HG02870 (cell line): ENCODE measurements around the gene MPP3.
"Not testable (repeated sequence)": the region's sequence is repeated elsewhere in the genome, so short reads cannot be mapped to it uniquely, and the experiment has no call there.

Experiments
- ATAC-seq: cut with Tn5 transposase; IDR thresholded peaks from one replicate; pipeline ENCODE4 v1.9.1; 2021; ENCODE audit warnings: mild to moderate bottlenecking, moderate library complexity; ENCODE audit not compliant: unreplicated experiment

The MPP3 gene, protein sequence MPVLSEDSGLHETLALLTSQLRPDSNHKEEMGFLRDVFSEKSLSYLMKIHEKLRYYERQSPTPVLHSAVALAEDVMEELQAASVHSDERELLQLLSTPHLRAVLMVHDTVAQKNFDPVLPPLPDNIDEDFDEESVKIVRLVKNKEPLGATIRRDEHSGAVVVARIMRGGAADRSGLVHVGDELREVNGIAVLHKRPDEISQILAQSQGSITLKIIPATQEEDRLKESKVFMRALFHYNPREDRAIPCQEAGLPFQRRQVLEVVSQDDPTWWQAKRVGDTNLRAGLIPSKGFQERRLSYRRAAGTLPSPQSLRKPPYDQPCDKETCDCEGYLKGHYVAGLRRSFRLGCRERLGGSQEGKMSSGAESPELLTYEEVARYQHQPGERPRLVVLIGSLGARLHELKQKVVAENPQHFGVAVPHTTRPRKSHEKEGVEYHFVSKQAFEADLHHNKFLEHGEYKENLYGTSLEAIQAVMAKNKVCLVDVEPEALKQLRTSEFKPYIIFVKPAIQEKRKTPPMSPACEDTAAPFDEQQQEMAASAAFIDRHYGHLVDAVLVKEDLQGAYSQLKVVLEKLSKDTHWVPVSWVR

DNA sequence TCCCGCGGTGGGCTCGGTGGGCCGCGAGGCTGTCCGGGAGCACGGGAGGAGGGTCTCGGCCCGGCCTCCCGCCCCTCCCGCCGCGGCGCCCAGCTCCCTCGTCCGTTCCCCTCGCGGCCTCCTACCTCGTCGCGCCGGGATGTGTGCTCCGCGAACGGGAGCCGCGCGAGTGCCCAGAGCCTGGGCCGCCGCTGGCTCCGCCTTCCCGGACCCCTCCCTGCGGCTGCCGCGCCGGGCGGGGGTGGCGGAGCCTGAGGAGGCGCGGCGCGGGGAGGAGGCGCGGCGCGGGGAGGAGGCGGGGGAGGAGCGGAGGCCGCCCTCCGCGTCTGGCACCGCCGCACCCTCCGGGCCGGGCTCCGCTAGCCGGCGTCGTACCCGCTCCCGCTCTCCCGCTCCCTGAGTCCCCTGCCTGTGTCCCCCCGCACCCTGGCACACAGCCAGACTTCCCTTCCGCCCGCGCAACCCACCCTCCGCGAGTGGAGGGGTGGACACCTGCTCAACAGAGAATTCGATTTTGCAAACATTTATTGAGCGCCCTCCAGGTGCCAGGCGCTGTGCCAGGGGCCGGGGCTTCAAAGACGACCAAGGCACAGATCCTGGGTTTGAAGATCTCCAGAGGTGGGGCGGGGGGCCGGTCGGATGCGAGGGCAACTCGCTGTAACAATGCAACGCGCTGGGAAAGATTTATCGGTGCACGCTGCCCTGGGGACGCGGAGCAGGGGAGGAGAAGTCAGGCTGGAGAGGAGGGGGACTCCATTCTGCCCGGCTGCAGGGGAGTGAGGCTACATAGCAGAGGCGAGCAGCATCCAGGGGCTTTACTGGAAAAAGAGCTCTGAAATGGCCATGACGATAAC is at the start of gene MPP3:
TSS of gene MPP3 (minus strand) at position 171 of the 854 bp plus-strand sequence. CDS start 1,240 bp downstream, outside the sequence.
- ATAC-seq: no peak

DNA sequence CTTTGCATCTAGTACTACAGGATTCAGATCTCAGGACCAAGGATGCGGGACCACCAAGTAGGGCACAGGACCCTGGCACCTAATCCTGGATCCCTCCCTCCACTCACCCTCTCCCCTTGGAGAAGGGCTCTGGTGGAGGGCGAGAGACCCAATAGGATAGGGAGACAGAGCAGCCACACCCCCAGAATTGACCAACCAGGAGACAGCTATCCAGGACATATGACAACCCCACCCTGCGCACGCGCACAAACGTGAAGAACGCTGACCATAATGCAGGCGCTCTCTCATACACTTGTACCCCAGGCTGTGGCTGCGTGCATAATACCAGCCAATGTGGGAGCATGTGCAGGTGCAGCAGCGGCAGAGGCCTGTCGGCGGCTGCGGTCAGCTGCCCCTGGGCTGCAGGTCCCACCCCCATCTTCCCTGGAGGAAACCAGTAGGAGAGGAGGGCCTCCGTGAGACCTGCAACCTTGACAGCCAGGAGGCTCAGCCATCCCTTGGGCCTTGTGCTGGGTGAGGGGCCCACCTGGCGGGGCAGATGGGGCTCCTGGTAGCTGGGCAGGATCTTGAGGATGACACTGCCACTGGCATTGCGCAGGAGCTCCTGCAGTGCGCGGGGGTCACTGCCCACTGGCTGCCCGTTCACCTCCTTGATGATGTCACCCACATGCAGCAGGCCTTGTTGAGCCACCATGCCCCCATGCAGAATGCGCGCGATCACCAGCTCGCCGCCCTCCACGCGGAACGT is 49.0 kb upstream of the MPP3 start:
- ATAC-seq: no peak

DNA sequence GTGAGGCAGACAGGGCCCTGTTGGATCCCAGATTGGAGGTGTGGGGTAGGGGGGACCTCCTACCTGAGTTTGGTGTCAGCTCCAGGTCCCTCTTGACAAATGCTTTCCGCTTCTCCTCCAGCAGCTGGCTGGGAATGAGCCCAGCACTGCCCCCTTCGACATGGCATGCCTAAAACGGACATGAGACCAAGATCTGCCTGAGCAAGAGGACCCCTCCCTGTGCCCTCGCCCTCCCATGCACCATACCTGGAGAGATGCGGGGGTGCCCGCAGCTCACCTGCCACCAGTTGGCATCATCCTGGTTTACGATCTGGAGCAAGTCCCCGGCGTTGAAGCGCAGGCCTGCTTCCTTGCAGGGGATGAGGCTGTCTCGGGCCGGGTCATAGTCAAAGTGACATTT is 48.2 kb upstream of the MPP3 start:
- no peak for ATAC-seq

DNA sequence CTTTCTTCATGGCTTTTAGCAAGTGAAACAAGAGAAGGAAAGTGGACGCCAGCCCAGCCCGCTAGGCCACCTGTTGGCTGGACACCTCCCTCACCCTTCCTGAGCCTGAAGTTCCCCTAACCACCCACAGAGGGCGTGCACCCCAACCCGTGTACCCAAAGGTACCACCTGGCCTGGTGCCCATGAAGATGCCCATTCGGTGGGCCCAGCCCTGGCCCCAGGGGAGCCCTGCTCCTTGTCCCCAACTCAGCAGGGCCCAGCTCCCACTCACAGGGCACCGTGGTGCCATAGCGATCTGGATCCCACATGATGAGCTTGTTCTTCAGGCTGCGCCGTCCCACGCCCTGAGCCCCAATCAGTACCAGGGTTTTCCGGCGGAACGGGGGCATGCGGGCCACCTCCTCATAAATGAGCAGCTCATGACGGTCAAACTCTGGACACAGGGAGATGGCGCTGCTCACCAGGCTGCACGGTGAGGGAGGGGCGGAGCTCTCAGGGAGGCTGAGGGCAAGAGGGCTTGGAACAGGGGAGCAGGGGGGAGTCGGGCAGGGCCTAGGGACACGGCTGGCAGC is 47.6 kb upstream of the MPP3 start:
- no peak for ATAC-seq

DNA sequence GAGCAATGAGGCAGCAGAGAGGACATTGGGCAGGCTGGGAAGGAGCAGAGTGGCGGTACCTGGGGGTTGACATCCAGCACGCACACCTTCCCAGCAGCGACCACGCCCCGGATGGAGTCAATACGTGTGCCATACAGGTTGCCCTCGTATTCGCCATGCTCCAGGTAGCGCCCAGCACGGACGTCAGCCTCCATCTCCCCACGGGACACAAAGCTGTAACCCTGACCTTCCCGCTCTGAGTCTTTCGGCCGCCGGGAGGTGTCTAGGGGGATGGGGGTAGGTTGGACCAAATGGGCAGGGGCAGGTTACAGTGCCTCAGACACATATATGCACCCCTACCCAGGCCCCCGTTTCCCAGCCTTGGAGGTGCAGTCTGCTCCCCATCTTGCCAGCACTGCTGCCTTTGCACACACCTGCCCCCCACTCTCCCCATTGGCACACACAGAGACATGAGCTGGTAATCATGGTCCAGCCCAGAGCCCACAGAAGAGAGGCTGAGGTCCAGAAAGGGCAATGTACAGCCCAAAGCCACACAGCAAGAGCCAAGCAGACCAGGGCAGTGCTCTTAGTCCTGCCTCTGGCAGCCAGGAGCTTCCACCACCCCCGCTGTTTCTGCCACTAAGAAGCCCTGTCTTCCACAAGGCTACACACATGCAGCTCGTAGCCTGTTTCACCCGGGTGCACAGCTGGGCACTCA is 46.9 kb upstream of the MPP3 start:
- ATAC-seq: no peak

DNA sequence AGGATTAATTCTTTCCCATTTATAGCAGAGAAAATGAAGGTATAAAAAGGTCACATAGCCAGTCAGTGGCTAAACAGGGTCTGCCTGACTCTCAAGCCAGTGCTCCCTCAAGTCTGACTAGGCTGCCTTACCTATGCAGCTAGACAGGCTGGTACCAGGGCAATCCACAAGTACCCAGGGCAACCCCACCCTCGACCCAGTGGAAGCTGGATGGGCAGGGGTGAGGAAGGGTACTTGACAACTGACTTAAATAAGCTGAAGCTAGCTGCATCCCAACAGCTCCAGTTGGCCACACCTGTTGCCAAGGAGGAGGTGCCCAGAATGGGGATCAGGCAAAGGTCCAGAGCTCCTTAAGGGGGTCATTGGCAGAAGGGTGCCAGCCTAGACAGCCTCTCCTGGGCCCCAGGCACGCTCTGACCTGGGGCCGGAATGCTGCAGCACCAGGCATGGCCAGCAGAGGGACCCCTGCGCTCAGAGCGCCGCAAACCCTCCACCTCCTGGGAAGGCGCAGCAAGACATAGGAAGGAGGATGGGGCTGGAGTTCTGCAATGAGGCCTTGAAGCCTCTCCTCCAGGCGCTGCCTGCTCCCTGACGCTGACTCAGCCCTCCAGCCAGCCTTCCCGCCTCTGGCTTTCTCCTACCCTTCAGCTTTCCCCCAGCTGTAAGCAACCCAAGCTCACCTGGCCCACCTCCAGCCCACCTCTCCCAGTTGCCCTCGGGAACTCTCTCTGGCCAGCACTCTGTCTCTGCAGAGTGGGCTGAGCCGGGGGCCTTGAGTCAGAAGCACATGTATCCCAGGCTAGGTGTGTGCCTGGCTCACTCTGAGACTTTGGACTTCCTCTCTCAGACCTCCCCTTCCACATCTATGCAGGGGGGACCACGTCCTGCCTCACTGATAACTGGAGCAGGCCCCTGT is 45.6 kb upstream of the MPP3 start:
- ATAC-seq: no peak

DNA sequence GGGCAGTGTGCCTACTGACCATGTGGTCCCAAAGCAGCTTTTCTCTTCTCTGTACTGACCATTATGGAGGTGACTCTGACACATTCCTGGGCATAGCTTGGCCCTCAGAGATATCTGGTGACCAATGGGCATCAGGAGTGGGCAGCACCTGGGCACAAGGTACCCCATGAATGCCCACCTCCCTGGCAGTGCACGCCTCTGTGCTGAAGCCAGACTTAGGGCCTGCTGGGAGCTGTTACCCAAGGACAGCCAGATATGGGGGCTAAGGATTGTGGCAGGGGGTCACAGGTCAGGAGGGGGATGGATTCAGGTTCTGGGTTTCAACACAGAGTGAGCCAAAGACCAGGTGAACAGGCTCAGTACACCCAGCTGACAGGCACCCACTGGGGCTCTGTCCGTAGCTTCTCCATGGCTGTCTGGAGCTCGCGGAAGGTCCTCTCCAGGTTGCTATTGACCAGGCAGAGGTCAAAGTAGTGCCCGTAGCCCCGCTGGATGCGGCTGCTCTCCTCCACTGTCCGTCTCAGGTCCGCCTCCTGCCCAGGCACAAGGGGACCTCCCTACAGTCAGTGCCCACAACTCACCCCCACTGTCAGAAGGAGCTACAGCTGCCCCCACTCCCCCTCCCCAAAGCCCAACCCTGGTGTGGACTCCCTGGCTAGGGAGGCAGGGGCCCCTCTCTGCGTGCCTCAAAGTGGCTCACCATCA is 44.7 kb upstream of the MPP3 start:
- ATAC-seq: no peak

DNA sequence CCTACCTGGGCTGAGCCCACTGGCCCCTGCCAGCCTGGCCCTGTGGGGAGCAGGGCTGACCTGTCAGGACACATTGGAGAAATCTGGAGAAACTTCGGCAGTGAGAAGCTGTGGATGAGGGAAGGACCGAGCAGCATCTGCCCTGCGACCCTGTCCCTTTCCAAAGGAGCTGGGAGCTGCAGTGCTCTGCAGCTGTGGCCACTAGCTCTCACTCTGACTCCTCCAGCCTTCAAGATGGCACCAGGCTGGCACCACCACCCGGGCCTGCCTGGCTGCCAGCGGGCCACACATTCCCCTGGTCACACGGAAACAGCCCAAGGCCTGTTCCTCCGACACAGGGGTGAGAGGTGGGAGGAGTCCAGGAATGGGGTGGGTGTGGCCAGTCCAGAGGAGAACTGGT is 44.1 kb upstream of the MPP3 start:
- no peak for ATAC-seq

DNA sequence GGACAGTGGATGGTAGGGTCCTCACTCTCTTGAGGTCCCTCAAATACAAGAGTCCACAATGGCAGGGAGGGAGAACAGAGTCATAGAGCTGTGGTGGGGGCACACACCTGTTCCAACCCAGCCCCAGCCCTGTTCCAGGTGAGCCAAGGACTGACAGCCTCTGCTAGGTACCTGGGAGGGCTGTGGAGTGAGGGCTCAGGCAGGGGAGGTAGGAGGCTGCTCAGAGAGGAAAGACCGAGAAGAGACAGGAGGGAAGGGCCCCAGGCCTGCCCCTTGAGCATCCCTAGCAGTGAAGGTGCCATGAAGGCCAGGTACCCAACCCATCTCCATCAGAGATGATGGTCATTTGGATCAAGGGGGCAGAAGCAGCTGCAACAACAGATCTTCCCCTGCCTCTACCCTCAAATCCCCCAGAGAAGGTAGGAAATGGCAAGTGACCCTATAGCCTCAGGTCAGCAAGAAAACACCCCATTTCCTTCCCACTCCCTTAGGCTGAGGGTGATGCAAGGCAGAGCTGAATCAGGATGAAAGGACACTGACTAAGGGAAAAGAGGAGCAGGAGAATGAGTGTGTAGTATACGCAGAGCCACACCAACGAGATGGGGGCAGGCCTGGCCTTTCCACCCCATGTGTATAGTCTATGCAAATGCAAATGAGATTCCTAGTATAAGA is 42.7 kb upstream of the MPP3 start:
- no peak for ATAC-seq

DNA sequence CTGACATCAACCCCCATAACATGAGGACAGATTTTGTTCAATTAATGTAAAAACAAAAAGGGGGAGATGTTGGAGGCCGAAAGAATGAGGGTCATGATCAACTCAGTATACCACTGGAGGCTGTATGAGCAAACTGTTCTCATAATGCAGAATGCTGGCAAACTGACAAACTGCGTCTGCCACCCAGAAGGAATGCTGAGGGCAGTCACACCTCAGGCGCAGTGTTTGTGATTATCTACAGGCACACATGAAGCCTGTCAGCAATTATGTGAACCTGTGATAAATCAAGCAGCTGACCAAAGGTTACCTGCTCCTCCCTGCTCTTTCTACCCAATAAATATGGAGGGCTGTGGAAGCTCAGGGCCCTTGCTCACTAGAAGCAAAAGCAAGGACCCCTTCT is 41.3 kb upstream of the MPP3 start:
- no peak for ATAC-seq

DNA sequence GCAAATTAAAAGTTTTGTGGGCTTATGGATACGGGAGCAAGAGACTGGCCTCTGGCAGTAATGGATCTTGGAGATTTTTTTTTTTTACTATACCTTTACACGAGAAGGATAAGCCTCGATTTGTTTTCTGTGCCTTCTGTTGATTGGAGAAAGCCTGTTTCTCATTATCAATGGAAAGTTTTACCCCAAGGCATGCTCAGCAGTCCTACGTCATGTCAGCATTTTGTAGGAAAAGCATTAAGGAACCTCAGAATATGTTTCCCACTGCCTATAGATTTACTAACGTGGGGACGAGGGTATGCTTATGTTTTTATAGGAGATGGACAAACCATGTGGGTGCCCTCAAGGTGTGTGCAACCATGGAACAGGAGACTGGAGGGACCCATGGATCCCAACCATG is 40.9 kb upstream of the MPP3 start:
- no peak for ATAC-seq

DNA sequence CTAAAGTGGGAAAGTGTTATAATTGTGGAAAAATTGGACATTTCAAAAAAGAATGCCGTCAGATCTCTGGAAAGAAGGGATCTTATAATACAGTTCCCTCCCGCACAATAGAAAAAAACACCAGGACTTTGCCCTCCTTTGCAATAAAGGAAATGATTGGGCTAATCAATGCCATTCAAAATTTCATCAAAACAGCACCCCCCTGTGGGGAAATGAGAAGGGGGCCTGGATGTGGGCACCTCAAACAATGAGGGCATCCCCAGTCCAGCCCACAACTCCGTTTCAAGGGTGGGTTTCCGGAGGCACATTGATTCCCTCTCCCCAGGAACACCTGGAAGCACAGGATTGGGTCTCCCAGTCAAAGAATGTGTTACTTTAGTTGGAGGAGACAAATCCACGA is 40.1 kb upstream of the MPP3 start:
- ATAC-seq: no peak

DNA sequence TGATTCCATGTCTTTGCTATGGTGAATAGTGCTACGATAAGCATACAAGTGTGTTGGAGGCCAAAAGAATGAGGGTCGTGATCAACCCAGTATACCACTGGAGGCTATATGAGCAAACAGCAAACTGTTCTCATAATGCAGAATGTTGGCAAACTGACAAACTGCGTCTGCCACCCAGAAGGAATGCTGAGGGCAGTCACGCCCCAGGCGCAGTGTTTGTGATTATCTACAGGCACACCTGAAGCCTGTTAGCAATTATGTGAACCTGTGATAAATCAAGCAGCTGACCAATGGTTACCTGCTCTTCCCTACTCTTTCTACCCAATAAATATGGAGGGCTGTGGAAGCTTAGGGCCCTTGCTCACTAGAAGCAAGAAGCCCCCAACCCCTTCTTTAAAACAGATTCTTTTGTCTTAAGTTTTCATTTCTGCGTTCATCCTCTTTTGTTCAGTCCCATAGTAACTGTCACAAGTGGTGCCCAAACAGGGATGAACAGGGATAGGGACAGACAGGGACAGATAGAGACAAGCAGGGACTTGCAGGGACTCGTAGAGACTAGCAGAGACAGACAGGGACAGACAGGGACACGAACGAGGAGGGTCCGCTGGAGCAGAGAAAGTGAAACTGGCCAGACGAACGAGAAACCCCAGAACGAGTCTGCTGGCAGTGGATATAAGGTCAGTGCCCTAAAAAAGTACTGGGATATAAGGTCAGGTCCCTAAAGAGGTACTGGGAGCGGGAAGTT is 39.2 kb upstream of the MPP3 start:
- no peak for ATAC-seq

DNA sequence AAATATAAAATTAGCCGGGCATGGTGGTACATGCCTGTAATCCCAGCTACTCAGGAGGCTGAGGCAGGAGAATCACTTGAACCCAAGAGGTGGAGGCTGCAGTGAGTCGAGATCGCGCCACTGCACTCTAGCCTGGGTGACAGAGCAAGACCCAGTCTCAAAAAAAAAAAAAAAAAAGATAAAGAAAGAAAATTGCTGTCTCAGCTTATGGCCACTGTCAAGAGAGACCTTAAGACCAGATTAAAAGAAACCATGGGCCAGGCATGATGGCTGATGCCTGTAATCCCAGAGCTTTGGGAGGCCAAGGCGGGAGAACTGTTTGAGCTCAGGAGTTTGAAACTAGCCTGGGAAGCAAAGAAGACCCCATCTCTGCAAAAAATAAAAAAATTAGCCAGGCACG is 36.1 kb upstream of the MPP3 start:
- not testable (repeated sequence) for ATAC-seq

DNA sequence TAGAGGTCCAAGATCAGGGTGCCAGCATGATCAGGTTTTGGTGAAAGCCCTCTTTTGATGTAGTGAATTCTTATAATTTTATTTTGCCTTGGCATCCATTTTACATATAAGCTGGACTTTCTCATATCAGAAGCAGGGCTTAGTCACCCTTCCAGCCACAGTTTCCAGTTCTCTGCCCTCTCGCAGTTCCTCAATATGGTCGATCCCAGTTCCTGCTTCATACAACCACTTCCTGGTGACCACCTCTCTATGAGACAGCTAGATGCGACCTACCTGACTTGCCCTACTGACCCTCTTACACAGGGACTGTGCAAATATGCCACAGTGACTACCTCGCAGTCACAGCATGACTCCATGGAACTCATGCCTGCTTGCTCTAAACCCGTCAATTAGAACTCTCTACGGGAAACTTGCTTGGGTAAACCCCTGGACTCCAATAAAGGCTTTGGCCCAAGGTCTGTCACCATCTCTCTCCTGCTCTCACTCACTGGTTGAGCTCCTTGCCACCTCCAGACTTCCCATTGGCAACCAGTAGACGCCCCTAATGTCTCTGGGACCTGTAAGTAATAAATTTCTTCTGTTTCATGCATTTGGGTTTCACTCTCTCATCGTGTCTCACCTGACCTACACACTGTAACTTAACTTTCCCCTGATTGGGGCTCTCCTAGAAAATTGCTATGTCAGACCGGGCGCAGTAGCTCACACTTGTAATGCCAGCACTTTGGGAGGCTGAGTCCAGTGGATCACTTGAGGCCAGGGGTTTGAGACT is 35.5 kb upstream of the MPP3 start:
- no peak for ATAC-seq

DNA sequence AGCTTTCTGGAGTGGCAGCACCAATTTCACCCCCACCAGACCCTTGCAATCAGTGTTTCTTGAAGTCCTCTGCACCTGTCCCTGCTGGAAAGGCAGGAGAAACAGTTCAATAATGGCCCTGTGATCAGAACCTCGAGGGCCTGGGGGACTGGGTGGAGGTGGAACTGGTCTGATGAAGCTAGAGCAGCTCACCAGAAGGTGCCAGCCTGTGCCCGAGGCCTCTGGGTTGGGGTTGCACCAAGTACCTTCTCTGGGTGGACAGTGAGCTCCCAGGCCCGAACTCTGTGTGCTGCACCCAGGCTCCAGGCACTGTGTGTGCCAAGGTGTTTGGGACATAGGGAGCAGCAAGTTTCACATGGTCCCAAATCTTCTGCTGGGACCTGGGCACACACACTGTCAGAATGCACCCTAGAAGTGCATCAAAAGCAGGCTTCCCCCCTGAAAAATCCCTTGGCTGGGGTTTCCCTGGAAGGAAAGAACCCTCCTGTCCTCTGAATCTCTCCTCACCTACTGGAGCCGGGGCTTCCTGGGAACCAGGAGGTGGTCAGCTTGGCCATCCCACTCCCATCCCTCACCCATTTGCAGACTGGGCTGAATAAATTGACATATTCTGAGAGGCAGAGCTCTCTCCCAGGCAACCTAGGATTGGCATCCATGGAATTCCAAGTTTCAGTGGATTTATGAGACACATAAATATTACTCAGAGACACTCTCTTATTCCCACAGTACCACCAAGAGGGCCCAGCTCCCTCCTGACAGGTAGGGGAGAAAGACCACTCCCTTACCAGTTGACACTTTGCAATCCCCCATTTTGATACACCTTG is 31.4 kb upstream of the MPP3 start:
- no peak for ATAC-seq
